Right lobe of liver (tissue), 6 donors: ENCODE data around the gene LRRC63. TPM values are rescaled to one million over a fixed set of nuclear protein-coding genes. Genes with fewer than 3 reads are reported as not detected.
A peak's percentile ranks its signal among the peaks of the same experiment; 100 is the strongest.

Experiments
- ATAC-seq, 4 donors: fragments of 200-7000 bp; cut with Tn5 transposase; one replicate each; pipeline ENCODE4 v1.9.1; 2020; ENCODE audit warnings: mild to moderate bottlenecking in 4 of 4, moderate library complexity in 4 of 4
- DNase-seq, 3 donors: peaks; one replicate each; pipeline ENCODE4 v3.0.0-alpha.2; 2020
- H3K27ac ChIP-seq, 3 donors: fragments of 200-600 bp; one replicate each; pipeline ENCODE4 v1.8.0; 2022
- H3K27me3 ChIP-seq, 2 donors: fragments of 200-600 bp; one replicate each; pipeline ENCODE4 v1.8.0; 2022
- H3K36me3 ChIP-seq, 4 donors: fragments of 200-600 bp; sonication (generic) in 1 of 4; one replicate each; pipeline versions ENCODE4 v1.5.1 to v1.8.0; 2017 to 2022; ENCODE audit warnings: control low read depth in 1 of 4
- H3K4me1 ChIP-seq, 4 donors: fragments of 200-600 bp; sonication (generic) in 1 of 4; one replicate each; pipeline versions ENCODE4 v1.5.1 to v1.8.0; 2017 to 2022; ENCODE audit warnings: control low read depth in 1 of 4
- H3K4me3 ChIP-seq, 3 donors: fragments of 200-600 bp; one replicate each; pipeline ENCODE4 v1.8.0; 2022
- H3K9me3 ChIP-seq, 4 donors: fragments of 200-600 bp; sonication (generic) in 1 of 4; one replicate each; pipeline versions ENCODE4 v1.5.1 to v1.8.0; 2017 to 2022; ENCODE audit warnings: control low read depth in 1 of 4
- CTCF ChIP-seq, 4 donors: fragments of 200-600 bp in 3 of 4; fragments of 450-650 bp in 1 of 4; IDR thresholded peaks; one replicate each; pipeline versions ENCODE4 v1.5.1 to v1.8.0; 2016 to 2022; ENCODE audit warnings: antibody characterized with exemption in 4 of 4, mild to moderate bottlenecking in 2 of 4
- POLR2A ChIP-seq: fragments of 450-650 bp; IDR thresholded peaks from one replicate; pipeline ENCODE4 v1.6.1; 2017; ENCODE audit warnings: antibody characterized with exemption, mild to moderate bottlenecking
- WGBS: methylation state at CpG from one replicate; pipeline ENCODE4 v1.1.6; 2018; ENCODE audit warnings: low coverage, low lambda C conversion rate; ENCODE audit not compliant: insufficient coverage; ENCODE audit errors: missing lambda C conversion rate; 5-methylcytosine and 5-hydroxymethylcytosine counted together
- intact Hi-C, 2 donors: fragments of 100-400 bp; cut with DNase I; formaldehyde crosslinking; loops; one replicate each; pipeline versions ENCODE4 v1.11.2 to v1.14.1; 2022
- total RNA-seq, 6 experiments: library from RNA; depleted of rRNA in 2 of 6; stranded (reverse); fragments of >200 nt in 2 of 6; fragmentation: NEBNext Ultra II Directional in 3 of 6; extraction: Animal tissue kit (Norgen Biotek cat#: 25700) in 3 of 6; gene quantifications; one replicate each; pipeline versions ENCODE4 v1.1.0 to v1.2.4, GENCODE V29; 2016 to 2023
- donor health status: DM: no; HTN: yes; CAD: no.
- donor health status: DM: no; HTN: no; CAD: no.
- donor health status: DM: no; HTN: no; CAD: no.
- donor health status: DM: no; HTN: yes; CAD: no.
- donor health status: DM: no; HTN: yes; CAD: no.

LRRC63 gene
- total RNA-seq, 6 experiments from 2014 or later = 0.12 TPM; not detected in 5

- TF ChIP-seq CTCF (IDR thresholded peaks at IDR 0.05) (no peak), POLR2A (no peak)
- H3K4me1 ChIP-seq = peaks cover 0 to 43% (median 17%) of the 10 kb centered on the region in 4 donors
- H3K27ac ChIP-seq = peak overlapping the region; percentile 62 to 93 (median 66)
- no peak overlapping the region for H3K4me3 ChIP-seq
- no peaks in the 10 kb centered on the region for H3K9me3 ChIP-seq
- peak; percentile 68 to 80 (median 71) for ATAC-seq
- 53% methylated on average over 3 of the region's 3 CpGs for WGBS
- intact Hi-C loops = no loop called here
- H3K36me3 ChIP-seq = no peaks in the 10 kb centered on the region
- H3K27me3 ChIP-seq = no peaks in the 10 kb centered on the region
- DNase-seq = no peak
Measured at GRCh38 chr13:46296115-46296822, 84.5 kb downstream of the LRRC63 start.

- no peaks in the 10 kb centered on the region for H3K27me3 ChIP-seq
- DNase-seq (no peak), ATAC-seq (peak in 2 of 4 donors; percentile 6 to 9)
- no peaks in the 10 kb centered on the region for H3K9me3 ChIP-seq
- no peaks in the 10 kb centered on the region for H3K36me3 ChIP-seq
- intact Hi-C loops = no loop called here
- H3K4me3 ChIP-seq = no peak overlapping the region
- H3K27ac ChIP-seq = peak overlapping the region; percentile 62 to 93 (median 66)
- 13% methylated on average over 2 of the region's 3 CpGs for WGBS
- peaks cover 0 to 37% (median 15%) of the 10 kb centered on the region in 4 donors for H3K4me1 ChIP-seq
- TF ChIP-seq CTCF (IDR thresholded peaks at IDR 0.05) (no peak), POLR2A (no peak)
Measured at GRCh38 chr13:46296921-46297320, 85.2 kb downstream of the LRRC63 start.

GRCh38 chr13:46297361-46297811 lies 85.7 kb downstream of the LRRC63 start:
- ATAC-seq = peak; percentile 1 to 43 (median 24)
- Histone ChIP-seq H3K4me3 (no peak overlapping the region), H3K36me3 (no peaks in the 10 kb centered on the region), H3K4me1 (peaks cover 0 to 34% (median 13%) of the 10 kb centered on the region in 4 donors), H3K27ac (peak overlapping the region; percentile 62 to 93 (median 66)), H3K9me3 (no peaks in the 10 kb centered on the region), H3K27me3 (no peaks in the 10 kb centered on the region)
- intact Hi-C loops = no loop called here
- no peak for DNase-seq
- TF ChIP-seq CTCF (IDR thresholded peaks at IDR 0.05) (no peak), POLR2A (no peak)
- 3% methylated on average over 3 of the region's 3 CpGs for WGBS

- ATAC-seq (peak in 2 of 4 donors; percentile 38 to 57), DNase-seq (no peak)
- Histone ChIP-seq H3K4me3 (no peak overlapping the region), H3K9me3 (no peaks in the 10 kb centered on the region), H3K27me3 (no peaks in the 10 kb centered on the region), H3K36me3 (no peaks in the 10 kb centered on the region), H3K27ac (no peak overlapping the region), H3K4me1 (no peaks in the 10 kb centered on the region)
- WGBS = 51% methylated on average over 7 of the region's 7 CpGs
- intact Hi-C loops = no loop called here
- TF ChIP-seq POLR2A (no peak), CTCF (IDR thresholded peaks at IDR 0.05) (no peak)
Measured at GRCh38 chr13:46303742-46304385, 92.1 kb downstream of the LRRC63 start.
